PC-9 (cell line): ENCODE results near the gene DDI1. TPM values are rescaled to one million over a fixed set of nuclear protein-coding genes. Genes with fewer than 3 reads are reported as not detected.

Experiments used
- BruUV-seq: library from RNA; stranded (reverse); fragments of 400-500 nt; replicated peaks from 2 replicates; lab custom pipeline; 2021; lab: Mats Ljungman, UMichigan
- CTCF ChIA-PET: fragments of 300-600 bp; sonication (Branson Sonifier 250); formaldehyde crosslinking; loops from one replicate; lab custom pipeline; 2022; ENCODE audit warnings: antibody characterized with exemption; lab: Charles Lee
- POLR2A ChIA-PET: fragments of 300-600 bp; sonication (Branson Sonifier 250); formaldehyde crosslinking; loops from one replicate; lab custom pipeline; 2022; ENCODE audit warnings: antibody characterized with exemption; ENCODE audit not compliant: unreplicated experiment; lab: Charles Lee
- DNase-seq, 2 experiments: peaks; one replicate each; pipeline versions ENCODE4 v3.0.0 to v3.0.0-alpha.2; 2015 to 2022; ENCODE audit warnings: mixed read lengths in 1 of 2
- H2AFZ ChIP-seq: fragments of 200-600 bp; sonication (generic); 2 replicates; pipeline ENCODE4 v1.8.1; 2017; ENCODE audit warnings: antibody characterized with exemption
- H3F3A ChIP-seq: fragments of 200-600 bp; sonication (generic); 2 replicates; pipeline ENCODE4 v1.8.1; 2017; ENCODE audit warnings: antibody characterized with exemption, mild to moderate bottlenecking, low read depth; ENCODE audit not compliant: insufficient read depth
- H3K27ac ChIP-seq: fragments of 200-600 bp; sonication (generic); 2 replicates; pipeline ENCODE4 v1.6.1; 2016; ENCODE audit warnings: mixed run types
- H3K27me3 ChIP-seq: fragments of 200-600 bp; sonication (generic); 2 replicates; pipeline ENCODE4 v1.6.1; 2016; ENCODE audit warnings: low read depth, mixed run types; ENCODE audit not compliant: insufficient read depth
- H3K36me3 ChIP-seq: fragments of 200-600 bp; sonication (generic); 2 replicates; pipeline ENCODE4 v1.6.1; 2016; ENCODE audit warnings: low read depth, mixed run types
- H3K4me1 ChIP-seq: fragments of 200-600 bp; sonication (generic); replicated peaks from 2 replicates; pipeline ENCODE4 v1.6.1; 2016; ENCODE audit warnings: mixed run types; ENCODE audit not compliant: insufficient read depth
- H3K4me2 ChIP-seq: fragments of 200-600 bp; sonication (generic); 2 replicates; pipeline ENCODE4 v1.6.1; 2017; ENCODE audit warnings: mixed run types
- H3K4me3 ChIP-seq: fragments of 200-600 bp; sonication (generic); 2 replicates; pipeline ENCODE4 v1.6.1; 2016; ENCODE audit warnings: mixed run types
- H3K79me2 ChIP-seq: fragments of 200-600 bp; sonication (generic); 2 replicates; pipeline ENCODE4 v1.6.1; 2017; ENCODE audit warnings: low read depth, mixed run types
- H3K9me2 ChIP-seq: fragments of 200-600 bp; sonication (generic); 2 replicates; pipeline ENCODE4 v1.8.1; 2017; ENCODE audit warnings: mild to moderate bottlenecking; ENCODE audit not compliant: insufficient read depth
- H3K9me3 ChIP-seq: fragments of 200-600 bp; sonication (generic); 2 replicates; pipeline ENCODE4 v1.8.1; 2016; ENCODE audit warnings: low read depth; ENCODE audit not compliant: insufficient read depth
- H4K20me1 ChIP-seq: fragments of 200-600 bp; sonication (generic); 2 replicates; pipeline ENCODE4 v1.8.1; 2017; ENCODE audit not compliant: insufficient read depth
- EZH2 ChIP-seq: fragments of 200-600 bp; sonication (generic); IDR thresholded peaks from 2 replicates; pipeline ENCODE4 v1.8.0; 2017; ENCODE audit warnings: antibody characterized with exemption, low read depth
- intact Hi-C: fragments of 100-400 bp; cut with micrococcal nuclease; formaldehyde crosslinking; loops from one replicate; pipeline ENCODE4 v1.10.0; 2022; ENCODE audit not compliant: unreplicated experiment
- total RNA-seq: library from RNA; stranded (reverse); gene quantifications from 2 replicates; pipeline ENCODE4 v1.2.3, GENCODE V29; 2021
- TF ChIP-seq, protein P1 (sequence below): fragments of 200-600 bp; sonication (generic); conservative IDR thresholded peaks from 2 replicates; pipeline ENCODE4 v1.6.1; 2017; ENCODE audit warnings: mixed run types, antibody characterized with exemption, mild to moderate bottlenecking, moderate library complexity

Gene DDI1
- total RNA-seq, 1 experiment from 2014 or later, result not detected

DNA sequence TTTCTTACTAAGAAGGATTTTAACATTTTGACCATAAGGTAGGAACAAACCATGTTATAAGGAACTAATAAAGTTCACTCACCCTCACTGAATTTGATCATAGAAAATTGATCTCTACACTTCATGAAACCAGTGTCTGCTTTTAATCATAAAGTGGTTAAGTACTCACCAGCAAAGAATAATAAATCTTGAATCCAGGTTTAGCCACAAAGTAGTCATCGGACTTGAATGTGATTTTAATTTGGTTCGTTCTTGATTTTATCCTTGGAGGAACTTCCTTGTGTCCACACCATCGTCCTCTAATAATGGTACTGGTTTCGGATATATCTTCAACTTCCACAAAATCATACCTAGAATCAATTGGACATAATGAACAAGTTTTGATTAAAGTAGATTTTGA, 40.5 kb upstream of the DDI1 start:
- Histone ChIP-seq H3K36me3 (no peaks in the 10 kb centered on the region), H3K4me1 (no peaks in the 10 kb centered on the region), H3K27me3 (no peaks in the 10 kb centered on the region), H3K4me2 (no peak overlapping the region), H3K27ac (no peak overlapping the region), H3K9me2 (no peaks in the 10 kb centered on the region), H3K79me2 (no peaks in the 10 kb centered on the region), H2AFZ (no peak overlapping the region), H4K20me1 (no peaks in the 10 kb centered on the region), H3K4me3 (no peak overlapping the region), H3K9me3 (no peaks in the 10 kb centered on the region), H3F3A (no peaks in the 10 kb centered on the region)
- TF ChIP-seq, protein P1, sequence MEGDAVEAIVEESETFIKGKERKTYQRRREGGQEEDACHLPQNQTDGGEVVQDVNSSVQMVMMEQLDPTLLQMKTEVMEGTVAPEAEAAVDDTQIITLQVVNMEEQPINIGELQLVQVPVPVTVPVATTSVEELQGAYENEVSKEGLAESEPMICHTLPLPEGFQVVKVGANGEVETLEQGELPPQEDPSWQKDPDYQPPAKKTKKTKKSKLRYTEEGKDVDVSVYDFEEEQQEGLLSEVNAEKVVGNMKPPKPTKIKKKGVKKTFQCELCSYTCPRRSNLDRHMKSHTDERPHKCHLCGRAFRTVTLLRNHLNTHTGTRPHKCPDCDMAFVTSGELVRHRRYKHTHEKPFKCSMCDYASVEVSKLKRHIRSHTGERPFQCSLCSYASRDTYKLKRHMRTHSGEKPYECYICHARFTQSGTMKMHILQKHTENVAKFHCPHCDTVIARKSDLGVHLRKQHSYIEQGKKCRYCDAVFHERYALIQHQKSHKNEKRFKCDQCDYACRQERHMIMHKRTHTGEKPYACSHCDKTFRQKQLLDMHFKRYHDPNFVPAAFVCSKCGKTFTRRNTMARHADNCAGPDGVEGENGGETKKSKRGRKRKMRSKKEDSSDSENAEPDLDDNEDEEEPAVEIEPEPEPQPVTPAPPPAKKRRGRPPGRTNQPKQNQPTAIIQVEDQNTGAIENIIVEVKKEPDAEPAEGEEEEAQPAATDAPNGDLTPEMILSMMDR, result no peak
- no peak for DNase-seq
- ChIA-PET POLR2A (no interaction called here), CTCF (no interaction called here)
- no TSS peak for BruUV-seq
- intact Hi-C loops, result no loop called here

DNA sequence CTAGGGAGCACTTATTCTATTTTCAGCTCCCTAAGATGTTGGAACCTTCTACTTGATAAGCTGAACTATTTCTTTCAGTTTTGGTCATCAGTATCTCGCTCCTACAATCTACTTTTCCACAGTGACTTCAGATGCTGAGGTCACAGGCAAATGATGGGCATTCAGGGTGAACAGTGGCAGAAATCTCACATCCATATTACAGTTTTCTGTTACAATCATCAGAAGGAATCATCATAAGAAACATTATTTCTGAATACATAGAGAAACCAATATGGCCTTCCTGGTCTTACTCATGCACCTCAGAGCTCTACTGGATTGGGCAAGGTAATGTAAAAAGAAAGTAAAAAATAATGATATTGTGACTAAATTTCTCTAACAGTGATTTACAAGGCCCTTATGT, 39.4 kb upstream of the DDI1 start:
- intact Hi-C loops, result no loop called here
- Histone ChIP-seq H3F3A (no peaks in the 10 kb centered on the region), H3K4me2 (no peak overlapping the region), H2AFZ (no peak overlapping the region), H3K79me2 (no peaks in the 10 kb centered on the region), H3K4me3 (no peak overlapping the region), H4K20me1 (no peaks in the 10 kb centered on the region), H3K36me3 (no peaks in the 10 kb centered on the region), H3K9me2 (no peaks in the 10 kb centered on the region), H3K27ac (no peak overlapping the region), H3K9me3 (no peaks in the 10 kb centered on the region; the same call in 1 of the 2 replicates), H3K27me3 (no peaks in the 10 kb centered on the region), H3K4me1 (no peaks in the 10 kb centered on the region)
- no TSS peak for BruUV-seq
- DNase-seq, result no peak
- TF ChIP-seq, protein P1, result no peak
- no peak for TF ChIP-seq EZH2
- CTCF ChIA-PET, result no interaction called here
- POLR2A ChIA-PET, result no interaction called here

DNA sequence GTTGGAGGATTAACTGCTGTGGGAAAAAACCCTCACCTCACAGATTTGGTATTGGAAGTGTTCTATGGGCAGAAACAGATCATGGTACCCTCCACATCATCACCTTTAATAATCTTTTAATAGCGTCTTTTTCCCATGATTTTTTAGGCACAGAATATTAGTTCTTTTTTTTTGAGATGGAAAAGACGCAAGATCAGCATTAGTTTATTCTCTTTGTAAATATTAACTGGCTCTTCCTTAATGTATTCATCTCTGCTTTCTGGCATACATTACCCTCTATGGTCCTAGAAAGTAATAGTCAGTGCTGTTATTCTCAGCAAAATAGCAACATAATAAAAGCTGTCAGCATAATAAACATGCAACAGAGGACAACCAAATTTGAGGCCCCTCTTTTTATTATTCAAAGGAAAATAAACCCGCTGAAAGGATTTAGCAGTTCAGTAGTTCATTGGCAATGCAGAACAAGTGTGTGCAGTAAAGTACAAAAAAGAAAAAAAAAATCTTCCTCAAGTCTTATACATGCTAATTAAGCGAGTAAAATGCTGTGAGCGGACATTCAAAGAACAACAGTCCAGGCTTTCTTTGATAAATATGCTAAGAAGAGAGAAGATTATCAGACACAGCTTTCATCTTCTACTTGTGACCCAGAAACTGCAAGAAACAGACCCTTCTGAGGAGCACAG, 37.5 kb upstream of the DDI1 start:
- Histone ChIP-seq H3K79me2 (no peaks in the 10 kb centered on the region), H3K4me1 (no peaks in the 10 kb centered on the region), H3K36me3 (no peaks in the 10 kb centered on the region), H3K9me3 (no peaks in the 10 kb centered on the region; the same call in 1 of the 2 replicates), H3K27me3 (no peaks in the 10 kb centered on the region), H3K9me2 (no peaks in the 10 kb centered on the region), H3K4me2 (no peak overlapping the region), H3K27ac (no peak overlapping the region), H3F3A (no peaks in the 10 kb centered on the region), H3K4me3 (no peak overlapping the region), H2AFZ (no peak overlapping the region), H4K20me1 (no peaks in the 10 kb centered on the region)
- TF ChIP-seq EZH2, result no peak
- TF ChIP-seq, protein P1, result no peak
- DNase-seq, result no peak
- intact Hi-C loops, result no loop called here
- ChIA-PET POLR2A (no interaction called here), CTCF (no interaction called here)
- BruUV-seq, result no TSS peak
